CD4-positive, alpha-beta T cell (primary cell): ENCODE measurements around the gene ZNF613. TPM values are rescaled to one million over a fixed set of nuclear protein-coding genes. Genes with fewer than 3 reads are reported as not detected.
A peak's percentile ranks its signal among the peaks of the same experiment; 100 is the strongest.

Experiments used
- ATAC-seq: fragments of 200-7000 bp; cut with Tn5 transposase; one replicate; pipeline ENCODE4 v1.10.0; 2022; ENCODE audit warnings: mild to moderate bottlenecking; ENCODE audit not compliant: poor library complexity
- CTCF ChIA-PET: fragments of 350-600 bp; sonication (Branson Sonifier 250); formaldehyde crosslinking; loops from one replicate; lab custom pipeline; 2021; ENCODE audit warnings: antibody characterized with exemption, inconsistent platforms; lab: Charles Lee
- POLR2A ChIA-PET: fragments of 350-600 bp; sonication (Branson Sonifier 250); formaldehyde crosslinking; loops from one replicate; lab custom pipeline; 2021; ENCODE audit warnings: antibody characterized with exemption, inconsistent platforms; lab: Charles Lee
- DNase-seq, 14 experiments: peaks; one replicate each; pipeline ENCODE4 v3.0.0-alpha.2; 2013 to 2020; ENCODE audit warnings: mixed read lengths in 2 of 14
- H3K27ac ChIP-seq, 2 donors: one replicate each; pipeline versions ENCODE4 v1.5.1 to v1.7.0; 2013; ENCODE audit warnings: low read length in 2 of 2, low read depth in 1 of 2, mild to moderate bottlenecking in 1 of 2
- H3K27me3 ChIP-seq, 2 experiments: 1 replicate in 1 of 2; 2 replicates in 1 of 2; pipeline versions ENCODE4 v1.6.1 to v1.7.0; 2013; ENCODE audit warnings: low read length in 2 of 2, control low read depth in 1 of 2, mild to moderate bottlenecking in 1 of 2, moderate library complexity in 1 of 2; ENCODE audit not compliant: insufficient read depth in 2 of 2, control insufficient read depth in 1 of 2
- H3K36me3 ChIP-seq: one replicate; pipeline ENCODE4 v1.6.1; 2013; ENCODE audit warnings: low read length, control low read depth; ENCODE audit not compliant: insufficient read depth
- H3K4me1 ChIP-seq: one replicate; pipeline ENCODE4 v1.6.1; 2013; ENCODE audit warnings: low read length, control low read depth; ENCODE audit not compliant: insufficient read depth
- H3K4me3 ChIP-seq: one replicate; pipeline ENCODE4 v1.5.1; 2013; ENCODE audit warnings: mild to moderate bottlenecking, low read length, moderate library complexity
- H3K9me3 ChIP-seq, 2 experiments: 1 replicate in 1 of 2; 2 replicates in 1 of 2; pipeline versions ENCODE4 v1.6.1 to v1.7.0; 2013; ENCODE audit warnings: low read length in 2 of 2, mild to moderate bottlenecking in 2 of 2, control low read depth in 1 of 2, moderate library complexity in 1 of 2; ENCODE audit not compliant: control insufficient read depth in 1 of 2, insufficient read depth in 1 of 2
- H3K27ac Mint-ChIP-seq: one replicate; pipeline ENCODE4 v1.8.0; 2020; ENCODE audit warnings: mixed read lengths
- H3K27me3 Mint-ChIP-seq: one replicate; pipeline ENCODE4 v1.8.0; 2021; ENCODE audit warnings: mixed read lengths
- H3K36me3 Mint-ChIP-seq: one replicate; pipeline ENCODE4 v1.8.0; 2021; ENCODE audit warnings: low read depth, mixed read lengths
- H3K4me1 Mint-ChIP-seq: one replicate; pipeline ENCODE4 v1.8.0; 2021; ENCODE audit warnings: low read depth, mixed read lengths
- H3K4me3 Mint-ChIP-seq: one replicate; pipeline ENCODE4 v1.8.0; 2020; ENCODE audit warnings: mild to moderate bottlenecking, mixed read lengths
- H3K9me3 Mint-ChIP-seq: one replicate; pipeline ENCODE4 v1.8.0; 2020; ENCODE audit warnings: mixed read lengths
- CTCF ChIP-seq: fragments of 200-600 bp; IDR thresholded peaks from one replicate; pipeline ENCODE4 v1.8.0; 2022; ENCODE audit warnings: antibody characterized with exemption, mild to moderate bottlenecking
- intact Hi-C, 2 experiments: fragments of 100-400 bp; cut with DNase I in 1 of 2; cut with micrococcal nuclease in 1 of 2; formaldehyde crosslinking; loops; one replicate each; pipeline versions ENCODE4 v1.15.1 to v1.9.0; 2023 to 2025; cut with DNase I, micrococcal nuclease
- total RNA-seq, 174 experiments: library from RNA in 2 of 174; stranded (reverse) in 2 of 174; gene quantifications; one replicate each; pipeline ENCODE4 v1.2.3 and lab custom pipeline; 2021 to 2026

The ZNF613 gene
- total RNA-seq, 2 experiments from 2014 or later = 0.67 to 1.3 TPM

DNA sequence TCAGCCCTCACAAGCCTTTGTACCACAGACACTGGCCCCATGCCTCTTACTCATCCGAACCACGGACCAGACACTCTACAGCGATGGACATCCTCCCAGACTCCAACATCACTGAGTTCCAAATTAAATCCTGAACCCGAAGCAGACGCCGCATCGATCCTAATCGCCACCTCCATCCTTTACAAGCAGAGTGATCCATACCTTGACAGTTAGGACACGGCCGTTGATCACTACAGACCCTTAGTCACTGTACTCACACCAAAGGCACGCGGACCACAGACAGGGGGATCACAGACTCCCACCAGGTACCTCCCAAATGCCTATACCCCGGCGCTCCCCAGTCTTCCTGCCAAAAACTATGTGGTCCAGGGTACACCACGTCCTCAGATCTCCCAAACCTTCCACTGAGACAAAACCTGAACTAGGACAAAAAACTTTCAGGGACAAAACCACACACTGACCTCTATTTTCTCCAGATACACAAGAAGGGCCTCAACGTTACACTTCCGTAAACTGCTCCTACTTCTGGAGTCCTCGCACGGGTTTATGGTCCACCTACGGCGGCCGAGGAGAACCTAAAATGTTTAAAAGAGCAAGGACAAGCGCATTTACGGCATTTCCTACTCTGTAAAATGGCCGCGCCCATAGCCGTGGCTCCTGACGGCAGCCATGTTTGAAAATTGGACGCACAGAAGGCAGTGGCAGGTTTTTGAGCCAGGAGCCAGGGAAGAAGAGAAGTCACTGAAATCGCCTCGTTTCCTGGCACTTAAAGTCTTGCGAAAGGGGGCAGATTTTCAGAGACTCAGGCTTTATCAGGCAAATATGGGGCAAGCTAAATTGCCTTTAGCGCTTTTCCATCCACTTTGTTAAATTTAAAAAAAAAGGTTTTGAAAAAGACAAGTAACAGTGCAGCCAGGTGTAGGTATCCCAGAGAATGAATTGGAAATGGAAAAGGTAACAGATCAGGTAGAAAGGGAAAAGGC is 59.3 kb downstream of the ZNF613 start, which contains the start of gene ZNF350:
TSS of gene ZNF350 (minus strand) at position 532 of the 983 bp plus-strand sequence. CDS start 12,480 bp downstream, outside the sequence.
- H3K9me3 Mint-ChIP-seq = peaks cover 14% of the 10 kb centered on the region
- Histone ChIP-seq H3K9me3 (peaks cover 58 to 73% of the 10 kb centered on the region in 2 experiments), H3K27me3 (no peaks in the 10 kb centered on the region), H3K36me3 (peaks cover 11% of the 10 kb centered on the region), H3K27ac (peak within 1 kb of the TSS; percentile 29 to 67), H3K4me1 (peaks cover 17% of the 10 kb centered on the region), H3K4me3 (peak within 1 kb of the TSS; percentile 88)
- peaks cover 82% of the 10 kb centered on the region for H3K36me3 Mint-ChIP-seq
- peak within 1 kb of the TSS; percentile 92 for H3K4me3 Mint-ChIP-seq
- POLR2A ChIA-PET = interaction anchor here (0.9 to 1.1 kb wide), 3 partner anchors 21 to 82 kb away, joined by 3 to 4 read pairs (median 4); partner anchors contain the start of gene ZNF649
- peak; percentile 76 to 97 (median 85) for DNase-seq
- H3K27me3 Mint-ChIP-seq = no peaks in the 10 kb centered on the region
- peak within 1 kb of the TSS; percentile 78 for H3K27ac Mint-ChIP-seq
- peak; percentile 99 for ATAC-seq
- no peak for TF ChIP-seq CTCF
- CTCF ChIA-PET = interaction anchor here (1.1 to 1.2 kb wide), 2 partner anchors 12 to 153 kb away, joined by 3 read pairs; partner anchors contain the start of gene ZNF616
- peaks cover 24% of the 10 kb centered on the region for H3K4me1 Mint-ChIP-seq
- intact Hi-C loops = loop anchor here (1.0 to 10.0 kb wide), 8 partner anchors 22 to 99 kb away; partner anchors contain the start of genes ZNF432 (in 2 of the 2), ZNF615 (in 2 of the 2), ZNF577 (in 1 of the 2) and ZNF613 (in 1 of the 2)

GRCh38 chr19:51993422-51993821 is 66.2 kb downstream of the ZNF613 start:
- Histone ChIP-seq H3K4me3 (no peak overlapping the region), H3K9me3 (peaks cover 42 to 98% of the 10 kb centered on the region in 2 experiments), H3K4me1 (no peaks in the 10 kb centered on the region), H3K36me3 (peaks cover 45% of the 10 kb centered on the region), H3K27ac (no peak overlapping the region), H3K27me3 (no peaks in the 10 kb centered on the region)
- POLR2A ChIA-PET = no interaction called here
- Mint-ChIP-seq H3K27ac (no peak overlapping the region), H3K27me3 (no peaks in the 10 kb centered on the region), H3K4me1 (no peaks in the 10 kb centered on the region), H3K36me3 (peaks cover 95% of the 10 kb centered on the region), H3K4me3 (no peak overlapping the region), H3K9me3 (peaks cover 26% of the 10 kb centered on the region)
- ATAC-seq (no peak), DNase-seq (no peak)
- TF ChIP-seq CTCF = no peak
- intact Hi-C loops = no loop called here
- CTCF ChIA-PET = no interaction called here

DNA sequence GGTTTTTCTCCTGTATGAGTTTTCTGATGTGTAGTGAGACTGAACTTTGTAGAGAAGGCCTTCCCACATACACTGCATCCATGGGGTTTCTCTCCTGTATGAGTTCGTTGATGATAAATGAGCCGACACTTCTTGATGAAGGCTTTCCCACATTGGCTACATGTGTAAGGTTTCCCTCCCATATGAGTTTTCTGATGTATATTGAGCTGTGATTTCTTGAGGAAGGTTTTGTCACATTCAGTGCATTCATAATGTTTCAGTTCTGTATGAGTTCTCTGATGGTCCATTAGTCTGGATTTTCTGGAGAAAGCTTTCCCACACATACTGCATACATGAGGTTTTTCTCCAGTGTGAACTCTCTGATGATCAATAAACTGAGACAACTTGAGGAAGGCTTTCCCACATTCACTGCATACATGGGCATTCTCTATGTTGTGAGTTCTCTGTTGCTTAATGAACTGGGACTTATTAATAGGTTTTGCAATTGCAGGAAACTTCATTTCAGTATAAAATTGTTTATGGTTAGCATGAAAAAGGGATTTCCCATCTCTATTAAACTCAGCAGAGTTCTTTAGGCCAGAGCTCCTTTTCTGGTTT is 66.9 kb downstream of the ZNF613 start:
- TF ChIP-seq CTCF = no peak
- no peaks in the 10 kb centered on the region for H3K27me3 Mint-ChIP-seq
- ATAC-seq (no peak), DNase-seq (no peak)
- ChIA-PET POLR2A (no interaction called here), CTCF (no interaction called here)
- no peaks in the 10 kb centered on the region for H3K27me3 ChIP-seq
- no peak overlapping the region for H3K4me3 Mint-ChIP-seq
- H3K9me3 Mint-ChIP-seq = peaks cover 25% of the 10 kb centered on the region
- H3K4me1 Mint-ChIP-seq = no peaks in the 10 kb centered on the region
- H3K36me3 Mint-ChIP-seq = peaks cover 95% of the 10 kb centered on the region
- H3K27ac ChIP-seq = no peak overlapping the region
- H3K9me3 ChIP-seq = peaks cover 41 to 97% of the 10 kb centered on the region in 2 experiments
- intact Hi-C loops = no loop called here
- peaks cover 51% of the 10 kb centered on the region for H3K36me3 ChIP-seq
- no peaks in the 10 kb centered on the region for H3K4me1 ChIP-seq
- H3K27ac Mint-ChIP-seq = no peak overlapping the region
- no peak overlapping the region for H3K4me3 ChIP-seq
